GM12801 (cell line): ENCODE data around the gene SLC25A18.

Experiments
- CTCF ChIP-seq: IDR thresholded peaks from one replicate; pipeline ENCODE4 v1.5.1; 2011; ENCODE audit warnings: control low read depth; ENCODE audit not compliant: insufficient read length; ENCODE audit errors: extremely low read depth

The SLC25A18 gene

GRCh38 chr22:17612057-17612456 is 48.8 kb downstream of the SLC25A18 start:
- no peak for TF ChIP-seq CTCF

DNA sequence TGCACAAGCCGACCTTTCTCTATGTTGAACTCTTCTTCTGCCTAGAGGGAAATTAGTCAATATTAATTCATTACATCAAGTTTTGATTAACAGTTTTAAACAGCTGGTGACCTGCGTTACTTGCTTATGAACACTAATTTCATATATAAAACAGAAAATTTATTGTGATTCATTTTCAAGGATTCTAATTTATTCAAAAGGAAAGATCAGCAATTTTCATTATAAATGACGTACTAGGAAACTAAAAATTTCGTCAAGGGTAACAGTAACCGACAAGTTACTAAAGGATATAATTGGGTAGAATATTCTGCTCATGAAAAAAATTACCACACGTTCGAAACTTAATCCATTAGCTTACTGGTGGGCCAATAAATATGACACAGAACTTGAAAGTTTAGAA is 50.0 kb downstream of the SLC25A18 start:
- TF ChIP-seq CTCF = no peak

- no peak for TF ChIP-seq CTCF
These were observed 64.7 kb downstream of the SLC25A18 start for GRCh38 chr22:17627961-17628405.

GRCh38 chr22:17628406-17629172 is 65.3 kb downstream of the SLC25A18 start, which contains the start of gene ATP6V1E1:
ATP6V1E1 (minus strand) TSS chr22:17628749; CDS start chr22:17628635, 114 bp downstream.
- no peak for TF ChIP-seq CTCF

DNA sequence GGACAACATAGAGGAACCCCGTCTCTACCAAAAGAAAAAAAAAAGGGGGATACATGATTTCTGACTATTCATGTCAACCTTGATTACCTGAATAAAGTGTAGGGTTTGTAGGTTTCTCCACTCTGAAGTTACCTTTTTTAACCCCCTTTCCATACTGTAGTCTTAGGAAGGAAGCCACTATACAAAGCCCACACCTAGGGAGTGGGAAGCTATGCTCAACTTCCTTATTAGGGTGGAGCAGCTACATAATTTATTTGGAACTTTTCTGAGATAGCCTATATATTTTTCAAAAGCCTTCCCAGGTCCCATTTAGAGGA is 65.8 kb downstream of the SLC25A18 start:
- TF ChIP-seq CTCF = no peak

GRCh38 chr22:17629641-17630040 is 66.3 kb downstream of the SLC25A18 start:
- no peak for TF ChIP-seq CTCF

GRCh38 chr22:17631076-17631565 is 67.8 kb downstream of the SLC25A18 start:
- no peak for TF ChIP-seq CTCF
